HepG2 (cell line): ENCODE measurements around the gene FAM174C. TPM values are rescaled to one million over a fixed set of nuclear protein-coding genes. Genes with fewer than 3 reads are reported as not detected.

Experiments
- AFF4 ChIP-seq: sonication (generic); formaldehyde crosslinking; IDR thresholded peaks from 2 replicates; pipeline ENCODE4 v1.4.0; 2020; ENCODE audit warnings: missing genetic modification reagents
- EEA1 ChIP-seq: sonication (generic); formaldehyde crosslinking; IDR thresholded peaks from 2 replicates; pipeline ENCODE4 v1.5.1; 2020; ENCODE audit warnings: mild to moderate bottlenecking, missing genetic modification reagents, borderline replicate concordance
- GABPA ChIP-seq, 2 experiments: IDR thresholded peaks; 2 replicates each; pipeline ENCODE4 v1.6.1; 2011 to 2016; ENCODE audit warnings: low read depth in 2 of 2, low read length in 1 of 2, missing biosample characterization in 1 of 2, missing genetic modification characterization in 1 of 2
- HDAC1 ChIP-seq: sonication (generic); formaldehyde crosslinking; IDR thresholded peaks from 2 replicates; pipeline ENCODE4 v1.5.1; 2020; ENCODE audit warnings: mild to moderate bottlenecking, missing genetic modification reagents
- HNRNPL ChIP-seq: fragments of 200-400 bp; formaldehyde crosslinking; IDR thresholded peaks from 2 replicates; pipeline ENCODE4 v1.6.1; 2017; ENCODE audit warnings: mild to moderate bottlenecking, low read depth, low read length
- MEIS2 ChIP-seq: sonication (generic); formaldehyde crosslinking; IDR thresholded peaks from 2 replicates; pipeline ENCODE4 v1.9.0; 2021; ENCODE audit warnings: mild to moderate bottlenecking, missing genetic modification reagents
- NKX3-1 ChIP-seq: sonication (generic); formaldehyde crosslinking; IDR thresholded peaks from 2 replicates; pipeline ENCODE4 v1.5.0; 2020; ENCODE audit warnings: missing genetic modification reagents
- REPIN1 ChIP-seq: sonication (generic); formaldehyde crosslinking; IDR thresholded peaks from 2 replicates; pipeline ENCODE4 v1.8.0; 2022; ENCODE audit warnings: missing genetic modification reagents, low read depth, mild to moderate bottlenecking, borderline replicate concordance
- SMARCE1 ChIP-seq: fragments of 450-650 bp; IDR thresholded peaks from 2 replicates; pipeline ENCODE4 v1.6.1; 2017; ENCODE audit warnings: borderline replicate concordance
- U2AF1 ChIP-seq: fragments of 200-400 bp; formaldehyde crosslinking; optimal IDR thresholded peaks from 2 replicates; pipeline ENCODE3; 2017; ENCODE audit warnings: mild to moderate bottlenecking, low read depth, low read length
- ZFP37 ChIP-seq: sonication (generic); formaldehyde crosslinking; IDR thresholded peaks from 2 replicates; pipeline ENCODE4 v1.4.0; 2020; ENCODE audit warnings: missing genetic modification reagents, borderline replicate concordance
- ZFY ChIP-seq: sonication (generic); formaldehyde crosslinking; IDR thresholded peaks from 2 replicates; pipeline ENCODE4 v1.4.0; 2020; ENCODE audit warnings: missing genetic modification reagents
- ZIK1 ChIP-seq: sonication (generic); formaldehyde crosslinking; IDR thresholded peaks from 2 replicates; pipeline ENCODE4 v1.5.0; 2020; ENCODE audit warnings: mild to moderate bottlenecking, low read depth, missing genetic modification reagents, borderline replicate concordance
- ZNF263 ChIP-seq: sonication (generic); formaldehyde crosslinking; IDR thresholded peaks from 2 replicates; pipeline ENCODE4 v1.4.0; 2020; ENCODE audit warnings: missing genetic modification reagents
- ZNF282 ChIP-seq: fragments of 450-650 bp; IDR thresholded peaks from 2 replicates; pipeline ENCODE4 v1.6.1; 2018; ENCODE audit not compliant: partially characterized antibody
- ZNF879 ChIP-seq: sonication (generic); formaldehyde crosslinking; IDR thresholded peaks from 2 replicates; pipeline ENCODE4 v1.8.1; 2023; ENCODE audit warnings: missing genetic modification reagents
- polyA plus RNA-seq, 8 experiments: library from polyadenylated mRNA; depleted of rRNA in 3 of 8; stranded (reverse) in 7 of 8; unstranded in 1 of 8; fragments of >200 nt; fragmentation: Illumina TruSeq in 4 of 8; extraction: Trizol in 4 of 8; gene quantifications; 2 replicates each; pipeline versions ENCODE4 v1.2.1 to v1.2.3, GENCODE V29; 2011 to 2016; ENCODE audit warnings: low read depth in 4 of 8, missing spikeins in 1 of 8, mixed read lengths in 1 of 8; ENCODE audit not compliant: insufficient read depth in 1 of 8
- total RNA-seq, 5 experiments: library from RNA; depleted of rRNA; stranded (reverse); fragments of >200 nt; fragmentation: Illumina TruSeq; extraction: Trizol; gene quantifications; 2 replicates each; pipeline ENCODE4 v1.2.3, GENCODE V29; 2016; ENCODE audit warnings: low read depth in 1 of 5
- TF ChIP-seq, protein P1 (sequence below), 2 experiments: fragments of 450-650 bp in 1 of 2; sonication (generic) in 1 of 2; formaldehyde crosslinking in 1 of 2; IDR thresholded peaks; 2 replicates each; pipeline versions ENCODE4 v1.6.1 to v1.8.0; 2016 to 2022; ENCODE audit warnings: antibody characterized with exemption in 1 of 2, mild to moderate bottlenecking in 1 of 2, missing genetic modification reagents in 1 of 2

Gene FAM174C
- total and polyA plus RNA-seq, 2 of the 13 experiments (the other 11 are each of a cell fraction or from before 2014, with no cell fraction given), result 19.5 to 31.3 TPM

- TF ChIP-seq ZNF263, result peak; percentile 88
- TF ChIP-seq AFF4, result no peak
- TF ChIP-seq ZFY, result peak; percentile 71; the same call in 1 of the 2 replicates
- no peak for TF ChIP-seq MEIS2
- TF ChIP-seq HDAC1 (CRISPR knock-in tag), result no peak; the same call in none of the 2 replicates
- TF ChIP-seq REPIN1 (CRISPR knock-in tag), result no peak; the same call in 1 of the 2 replicates
- no peak for TF ChIP-seq ZIK1 (CRISPR knock-in tag)
- no peak for TF ChIP-seq ZNF879
- no peak for TF ChIP-seq NKX3-1
- TF ChIP-seq ZFP37 (CRISPR knock-in tag), result no peak
- no peak for TF ChIP-seq SMARCE1
- TF ChIP-seq, protein P1, sequence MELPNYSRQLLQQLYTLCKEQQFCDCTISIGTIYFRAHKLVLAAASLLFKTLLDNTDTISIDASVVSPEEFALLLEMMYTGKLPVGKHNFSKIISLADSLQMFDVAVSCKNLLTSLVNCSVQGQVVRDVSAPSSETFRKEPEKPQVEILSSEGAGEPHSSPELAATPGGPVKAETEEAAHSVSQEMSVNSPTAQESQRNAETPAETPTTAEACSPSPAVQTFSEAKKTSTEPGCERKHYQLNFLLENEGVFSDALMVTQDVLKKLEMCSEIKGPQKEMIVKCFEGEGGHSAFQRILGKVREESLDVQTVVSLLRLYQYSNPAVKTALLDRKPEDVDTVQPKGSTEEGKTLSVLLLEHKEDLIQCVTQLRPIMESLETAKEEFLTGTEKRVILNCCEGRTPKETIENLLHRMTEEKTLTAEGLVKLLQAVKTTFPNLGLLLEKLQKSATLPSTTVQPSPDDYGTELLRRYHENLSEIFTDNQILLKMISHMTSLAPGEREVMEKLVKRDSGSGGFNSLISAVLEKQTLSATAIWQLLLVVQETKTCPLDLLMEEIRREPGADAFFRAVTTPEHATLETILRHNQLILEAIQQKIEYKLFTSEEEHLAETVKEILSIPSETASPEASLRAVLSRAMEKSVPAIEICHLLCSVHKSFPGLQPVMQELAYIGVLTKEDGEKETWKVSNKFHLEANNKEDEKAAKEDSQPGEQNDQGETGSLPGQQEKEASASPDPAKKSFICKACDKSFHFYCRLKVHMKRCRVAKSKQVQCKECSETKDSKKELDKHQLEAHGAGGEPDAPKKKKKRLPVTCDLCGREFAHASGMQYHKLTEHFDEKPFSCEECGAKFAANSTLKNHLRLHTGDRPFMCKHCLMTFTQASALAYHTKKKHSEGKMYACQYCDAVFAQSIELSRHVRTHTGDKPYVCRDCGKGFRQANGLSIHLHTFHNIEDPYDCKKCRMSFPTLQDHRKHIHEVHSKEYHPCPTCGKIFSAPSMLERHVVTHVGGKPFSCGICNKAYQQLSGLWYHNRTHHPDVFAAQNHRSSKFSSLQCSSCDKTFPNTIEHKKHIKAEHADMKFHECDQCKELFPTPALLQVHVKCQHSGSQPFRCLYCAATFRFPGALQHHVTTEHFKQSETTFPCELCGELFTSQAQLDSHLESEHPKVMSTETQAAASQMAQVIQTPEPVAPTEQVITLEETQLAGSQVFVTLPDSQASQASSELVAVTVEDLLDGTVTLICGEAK (IDR thresholded peaks at IDR 0.05), result no peak
- TF ChIP-seq, protein P1 (CRISPR knock-in tag; IDR thresholded peaks at IDR 0.05), result no peak
- TF ChIP-seq U2AF1, result no peak
- 0 out of 2 replicates have a peak, but pooled peaks have one; percentile 80 for TF ChIP-seq EEA1 (CRISPR knock-in tag)
- no peak for TF ChIP-seq HNRNPL
- TF ChIP-seq ZNF282, result no peak
- no peak for TF ChIP-seq GABPA (IDR thresholded peaks at IDR 0.05; ENCODE audit: low read depth, low read length)
- no peak for TF ChIP-seq GABPA (CRISPR knock-in tag; IDR thresholded peaks at IDR 0.05; ENCODE audit: low read depth)
Observed at GRCh38 chr19:1304197-1304924, 29.0 kb downstream of the FAM174C start (continued).
